Measurements from ENCODE around the gene CBX3. TPM values are rescaled to one million over a fixed set of nuclear protein-coding genes. Genes with fewer than 3 reads are reported as not detected.
A peak's percentile ranks its signal among the peaks of the same experiment; 100 is the strongest.
"Not testable (repeated sequence)": the region's sequence is repeated elsewhere in the genome, so short reads cannot be mapped to it uniquely, and the experiment has no call there.

CBX3 gene
- total RNA-seq, 2 experiments from 2014 or later = 217 to 235 TPM

- H3K4me3 Mint-ChIP-seq = no peak overlapping the region
- H3K27me3 Mint-ChIP-seq = no peaks in the 10 kb centered on the region
- H3K27ac Mint-ChIP-seq = peak overlapping the region; percentile 80
- no peak for DNase-seq
- ChIA-PET POLR2A (interaction anchor here (0.7 to 1.5 kb wide), 4 partner anchors 9 to 32 kb away, joined by 3 to 4 read pairs (median 3); no protein-coding TSS in a partner anchor), CTCF (interaction anchor here (0.7 to 3.0 kb wide), 7 partner anchors 10 to 172 kb away, joined by 3 to 9 read pairs (median 4); no protein-coding TSS in a partner anchor)
- H3K36me3 Mint-ChIP-seq (ENCODE audit: low read depth) = peaks cover 94% of the 10 kb centered on the region
- H3K9me3 Mint-ChIP-seq = no peaks in the 10 kb centered on the region
- H3K4me1 Mint-ChIP-seq = peaks cover 91% of the 10 kb centered on the region
Measured at GRCh38 chr7:26192485-26193087, 9.0 kb upstream of the CBX3 start.

GRCh38 chr7:26193432-26194207, 7.9 kb upstream of the CBX3 start:
- ChIA-PET POLR2A (interaction anchor here (1.0 kb wide), 1 partner anchor 100 kb away, joined by 3 read pairs; no protein-coding TSS in a partner anchor), CTCF (interaction anchor here (0.7 to 3.0 kb wide), 5 partner anchors 8 to 312 kb away, joined by 3 to 9 read pairs (median 4); no protein-coding TSS in a partner anchor)
- Mint-ChIP-seq H3K27ac (peak overlapping the region; percentile 67), H3K4me1 (peaks cover 80% of the 10 kb centered on the region), H3K36me3 (ENCODE audit: low read depth) (peaks cover 92% of the 10 kb centered on the region), H3K27me3 (no peaks in the 10 kb centered on the region), H3K9me3 (no peaks in the 10 kb centered on the region), H3K4me3 (peak overlapping the region; percentile 65)
- DNase-seq = no peak

GRCh38 chr7:26194764-26195163, 6.8 kb upstream of the CBX3 start:
- peaks cover 92% of the 10 kb centered on the region for H3K36me3 Mint-ChIP-seq (ENCODE audit: low read depth)
- H3K27me3 Mint-ChIP-seq, H3K9me3 Mint-ChIP-seq, DNase-seq: not testable (repeated sequence)
- peak overlapping the region; percentile 54 for H3K27ac Mint-ChIP-seq
- POLR2A ChIA-PET = interaction anchor here (0.6 to 1.0 kb wide), 5 partner anchors 45 to 676 kb away, joined by 3 to 6 read pairs (median 4); no protein-coding TSS in a partner anchor
- H3K4me1 Mint-ChIP-seq = peaks cover 70% of the 10 kb centered on the region
- peak overlapping the region; percentile 65 for H3K4me3 Mint-ChIP-seq
- CTCF ChIA-PET = interaction anchor here (1.0 to 1.3 kb wide), 2 partner anchors 10 to 102 kb away, joined by 3 to 4 read pairs; no protein-coding TSS in a partner anchor

- CTCF ChIA-PET = interaction anchor here (0.6 to 1.3 kb wide), 3 partner anchors 10 to 102 kb away, joined by 3 to 4 read pairs (median 3); no protein-coding TSS in a partner anchor
- DNase-seq = no peak
- Mint-ChIP-seq H3K4me3 (peak overlapping the region; percentile 78), H3K27ac (peak overlapping the region; percentile 20), H3K27me3 (no peaks in the 10 kb centered on the region), H3K9me3 (no peaks in the 10 kb centered on the region), H3K4me1 (peaks cover 67% of the 10 kb centered on the region), H3K36me3 (ENCODE audit: low read depth) (peaks cover 94% of the 10 kb centered on the region)
- POLR2A ChIA-PET = interaction anchor here (0.6 to 0.7 kb wide), 3 partner anchors 60 to 675 kb away, joined by 3 to 6 read pairs (median 4); no protein-coding TSS in a partner anchor
Measured at GRCh38 chr7:26195182-26195581, 6.4 kb upstream of the CBX3 start.

DNA sequence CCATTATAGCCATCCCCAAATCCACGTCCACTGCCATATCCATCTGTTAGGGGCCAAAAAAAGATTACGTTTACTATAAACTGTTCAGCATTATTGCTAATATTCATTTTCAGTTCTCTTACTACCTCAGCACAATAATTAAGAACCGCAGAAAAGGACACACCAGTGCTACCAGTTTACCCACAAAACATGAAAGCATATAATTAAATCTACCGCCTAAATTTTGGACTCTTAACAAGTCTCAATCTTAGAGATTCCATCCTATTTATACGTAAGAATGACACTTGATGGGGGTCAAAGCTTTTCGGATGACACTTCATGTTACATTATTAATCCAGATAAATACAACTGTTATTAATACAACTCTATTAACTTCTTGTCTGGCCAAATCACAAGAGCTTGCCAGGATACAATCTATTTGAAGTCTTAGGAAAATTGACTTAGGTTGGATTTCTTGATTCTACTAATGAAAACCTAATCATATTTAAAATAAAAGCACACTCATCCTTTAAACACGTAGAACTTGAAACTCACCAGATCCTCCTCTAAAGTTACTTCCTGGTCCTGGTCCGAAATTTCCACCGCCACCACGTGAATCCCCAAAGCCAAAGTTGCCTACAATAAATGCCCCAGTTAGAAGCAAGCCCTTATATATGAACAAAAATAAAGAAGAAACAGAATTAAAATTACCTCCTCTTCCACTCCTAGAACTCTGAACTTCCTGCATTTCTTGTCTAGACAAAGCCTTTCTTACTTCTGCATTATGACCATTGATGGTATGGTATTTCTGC, 5.5 kb upstream of the CBX3 start:
- H3K27ac Mint-ChIP-seq = peak overlapping the region; percentile 81
- CTCF ChIA-PET = interaction anchor here (0.6 to 1.5 kb wide), 4 partner anchors 39 to 303 kb away, joined by 3 to 7 read pairs (median 3); no protein-coding TSS in a partner anchor
- H3K27me3 Mint-ChIP-seq = no peaks in the 10 kb centered on the region
- peaks cover 58% of the 10 kb centered on the region for H3K4me1 Mint-ChIP-seq
- POLR2A ChIA-PET = no interaction called here
- DNase-seq = no peak
- H3K36me3 Mint-ChIP-seq (ENCODE audit: low read depth) = peaks cover 89% of the 10 kb centered on the region
- no peaks in the 10 kb centered on the region for H3K9me3 Mint-ChIP-seq
- peak overlapping the region; percentile 78 for H3K4me3 Mint-ChIP-seq

GRCh38 chr7:26197153-26198115, 4.1 kb upstream of the CBX3 start:
- POLR2A ChIA-PET = interaction anchor here (1.0 to 1.3 kb wide), 4 partner anchors 41 to 305 kb away, joined by 4 read pairs; no protein-coding TSS in a partner anchor
- DNase-seq = no peak
- no peaks in the 10 kb centered on the region for H3K9me3 Mint-ChIP-seq
- peaks cover 80% of the 10 kb centered on the region for H3K36me3 Mint-ChIP-seq (ENCODE audit: low read depth)
- peak overlapping the region; percentile 100 for H3K27ac Mint-ChIP-seq
- peaks cover 47% of the 10 kb centered on the region for H3K4me1 Mint-ChIP-seq
- CTCF ChIA-PET = interaction anchor here (0.6 to 4.1 kb wide), 15 partner anchors 9 to 305 kb away, joined by 3 to 30 read pairs (median 3); partner anchors contain the start of gene NFE2L3
- no peaks in the 10 kb centered on the region for H3K27me3 Mint-ChIP-seq
- H3K4me3 Mint-ChIP-seq = peak overlapping the region; percentile 97

GRCh38 chr7:26198133-26198780, 3.3 kb upstream of the CBX3 start:
- peak overlapping the region; percentile 97 for H3K4me3 Mint-ChIP-seq
- H3K27me3 Mint-ChIP-seq = no peaks in the 10 kb centered on the region
- no peaks in the 10 kb centered on the region for H3K9me3 Mint-ChIP-seq
- peaks cover 77% of the 10 kb centered on the region for H3K36me3 Mint-ChIP-seq (ENCODE audit: low read depth)
- peak overlapping the region; percentile 100 for H3K27ac Mint-ChIP-seq
- DNase-seq = peak; percentile 54
- POLR2A ChIA-PET = interaction anchor here (0.5 to 2.5 kb wide), 8 partner anchors 9 to 339 kb away, joined by 3 to 10 read pairs (median 4); partner anchors contain the start of gene NFE2L3
- H3K4me1 Mint-ChIP-seq = peaks cover 44% of the 10 kb centered on the region
- CTCF ChIA-PET = interaction anchor here (0.7 to 4.1 kb wide), 10 partner anchors 10 to 305 kb away, joined by 3 to 30 read pairs (median 4); no protein-coding TSS in a partner anchor

GRCh38 chr7:26198781-26199169, 2.8 kb upstream of the CBX3 start:
- peaks cover 42% of the 10 kb centered on the region for H3K4me1 Mint-ChIP-seq
- peak overlapping the region; percentile 97 for H3K4me3 Mint-ChIP-seq
- DNase-seq = no peak
- peak overlapping the region; percentile 100 for H3K27ac Mint-ChIP-seq
- POLR2A ChIA-PET = interaction anchor here (0.5 to 2.5 kb wide), 7 partner anchors 10 to 340 kb away, joined by 3 to 10 read pairs (median 5); partner anchors contain the start of gene NFE2L3
- CTCF ChIA-PET = interaction anchor here (0.7 to 4.1 kb wide), 9 partner anchors 11 to 171 kb away, joined by 3 to 30 read pairs (median 4); no protein-coding TSS in a partner anchor
- no peaks in the 10 kb centered on the region for H3K27me3 Mint-ChIP-seq
- no peaks in the 10 kb centered on the region for H3K9me3 Mint-ChIP-seq
- peaks cover 77% of the 10 kb centered on the region for H3K36me3 Mint-ChIP-seq (ENCODE audit: low read depth)

DNA sequence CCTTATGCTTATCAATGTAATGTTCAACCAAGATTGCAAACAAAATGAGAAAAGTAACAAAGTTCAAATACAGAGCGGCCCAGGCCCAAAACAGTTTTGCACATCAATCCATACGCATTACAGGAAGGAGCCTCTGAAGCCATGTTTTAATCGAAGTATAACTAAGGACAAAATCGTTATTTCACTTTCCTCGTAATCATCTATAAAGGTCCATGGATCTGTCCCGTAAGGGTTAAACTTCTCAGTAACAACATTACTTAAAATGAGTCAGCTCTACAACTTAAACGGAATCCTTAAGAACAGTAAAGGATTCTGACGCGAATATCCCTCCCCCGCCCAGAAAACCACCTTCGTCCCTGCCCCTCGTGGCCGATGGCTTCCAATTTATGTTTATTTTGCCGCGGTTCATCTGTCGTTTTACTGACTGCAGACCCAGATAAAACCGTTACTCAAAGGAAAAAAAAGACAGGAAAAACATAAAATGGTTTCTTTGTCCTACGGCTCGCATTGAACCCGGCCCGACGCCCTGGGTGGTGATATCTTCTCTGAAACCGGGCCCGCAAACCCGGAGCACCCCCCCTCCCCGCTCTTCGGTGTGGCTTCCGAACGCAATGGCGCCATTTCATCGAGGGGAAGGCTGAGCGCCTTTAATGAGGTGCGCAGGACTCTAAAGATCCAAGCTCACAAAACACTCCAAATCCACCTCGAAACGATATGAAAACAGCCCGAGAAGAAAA, 2.1 kb upstream of the CBX3 start:
- peak; percentile 74 for DNase-seq
- Mint-ChIP-seq H3K27ac (peak overlapping the region; percentile 100), H3K36me3 (ENCODE audit: low read depth) (peaks cover 76% of the 10 kb centered on the region), H3K27me3 (no peaks in the 10 kb centered on the region), H3K4me1 (peaks cover 41% of the 10 kb centered on the region), H3K9me3 (no peaks in the 10 kb centered on the region), H3K4me3 (peak overlapping the region; percentile 97)
- ChIA-PET CTCF (interaction anchor here (0.7 to 4.1 kb wide), 10 partner anchors 8 to 130 kb away, joined by 3 to 30 read pairs (median 4); partner anchors contain the start of gene NFE2L3), POLR2A (interaction anchor here (0.9 to 2.5 kb wide), 5 partner anchors 11 to 337 kb away, joined by 3 to 10 read pairs (median 8); partner anchors contain the start of gene NFE2L3)

- peak overlapping the region; percentile 97 for H3K4me3 Mint-ChIP-seq
- POLR2A ChIA-PET = interaction anchor here (0.9 to 2.5 kb wide), 4 partner anchors 44 to 338 kb away, joined by 3 to 10 read pairs (median 6); partner anchors contain the start of gene NFE2L3
- H3K36me3 Mint-ChIP-seq (ENCODE audit: low read depth) = peaks cover 76% of the 10 kb centered on the region
- peak overlapping the region; percentile 100 for H3K27ac Mint-ChIP-seq
- no peaks in the 10 kb centered on the region for H3K9me3 Mint-ChIP-seq
- DNase-seq = peak; percentile 82
- no peaks in the 10 kb centered on the region for H3K27me3 Mint-ChIP-seq
- CTCF ChIA-PET = interaction anchor here (0.7 to 4.1 kb wide), 7 partner anchors 9 to 109 kb away, joined by 3 to 30 read pairs (median 4); partner anchors contain the start of gene NFE2L3
- H3K4me1 Mint-ChIP-seq = peaks cover 44% of the 10 kb centered on the region
Measured at GRCh38 chr7:26200038-26200443, 1.5 kb upstream of the CBX3 start.

Measured in activated CD4-positive, alpha-beta T cell treated with anti-CD3 and anti-CD28 coated beads, Interleukin-2, amount 10 ng/mL, durations not matched to agents 7 days and 5 days (primary cell).